Activated CD4-positive, alpha-beta T cell treated with anti-CD3 and anti-CD28 coated beads, Interleukin-2, Interleukin-6, amounts not matched to agents 100 ng/mL and 50 ng/mL, durations not matched to agents 16 hours and 8 hours (primary cell): ENCODE data around the gene ENTPD5.
"Not testable (repeated sequence)": the region's sequence is repeated elsewhere in the genome, so short reads cannot be mapped to it uniquely, and the experiment has no call there.

Source experiments
- DNase-seq: peaks from one replicate; pipeline ENCODE4 v3.0.0-alpha.2; 2020

ENTPD5 gene, protein sequence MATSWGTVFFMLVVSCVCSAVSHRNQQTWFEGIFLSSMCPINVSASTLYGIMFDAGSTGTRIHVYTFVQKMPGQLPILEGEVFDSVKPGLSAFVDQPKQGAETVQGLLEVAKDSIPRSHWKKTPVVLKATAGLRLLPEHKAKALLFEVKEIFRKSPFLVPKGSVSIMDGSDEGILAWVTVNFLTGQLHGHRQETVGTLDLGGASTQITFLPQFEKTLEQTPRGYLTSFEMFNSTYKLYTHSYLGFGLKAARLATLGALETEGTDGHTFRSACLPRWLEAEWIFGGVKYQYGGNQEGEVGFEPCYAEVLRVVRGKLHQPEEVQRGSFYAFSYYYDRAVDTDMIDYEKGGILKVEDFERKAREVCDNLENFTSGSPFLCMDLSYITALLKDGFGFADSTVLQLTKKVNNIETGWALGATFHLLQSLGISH

DNA sequence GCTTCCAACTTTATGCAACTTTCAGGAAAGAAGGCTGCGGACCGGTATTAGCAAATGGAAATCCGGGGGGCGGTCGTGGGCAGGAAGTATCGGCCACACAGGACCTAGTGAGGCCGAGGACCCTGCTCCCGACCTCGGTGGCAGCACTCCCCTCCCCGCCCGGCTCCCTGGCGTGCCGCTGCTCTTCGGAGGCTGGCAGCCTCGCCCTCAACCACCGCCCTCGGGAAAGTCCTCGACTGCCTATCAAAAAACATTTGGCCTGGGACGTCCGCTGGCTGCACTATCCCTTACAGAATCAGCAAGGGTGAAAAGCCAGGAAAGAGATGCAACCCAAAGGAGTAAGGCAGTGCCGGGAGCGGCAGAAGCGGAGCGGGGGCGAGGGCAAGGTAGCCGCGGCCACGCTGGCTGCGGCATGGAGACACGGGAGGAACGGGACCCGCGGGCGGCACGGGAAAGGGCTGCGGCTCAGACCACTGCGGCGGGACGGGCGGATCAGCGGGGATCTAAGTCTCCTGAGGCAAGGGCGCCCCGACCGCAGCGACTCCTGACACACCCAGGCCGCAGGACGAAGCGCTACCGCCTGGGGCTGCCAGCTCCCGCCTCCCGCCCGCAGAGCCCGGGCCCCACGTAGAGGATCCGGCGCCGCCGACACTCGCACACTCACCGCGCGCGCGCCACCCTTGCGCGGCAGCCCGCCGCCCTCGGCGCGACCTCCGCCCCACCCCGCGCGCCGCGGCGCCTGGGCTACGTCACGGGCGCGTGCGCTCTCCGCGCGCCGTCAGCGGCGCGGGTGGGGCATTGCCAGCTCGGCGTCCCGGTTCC, at the start of gene ENTPD5, which contains the start of gene BBOF1:
ENTPD5 (minus strand) TSS at position 703 of the 822 bp plus-strand sequence. CDS start 31,186 bp downstream, outside the sequence.
BBOF1 (plus strand) TSS at position 764 of the 822 bp plus-strand sequence. CDS start 130 bp downstream, outside the sequence.
- DNase-seq, result peak; percentile 89

DNA sequence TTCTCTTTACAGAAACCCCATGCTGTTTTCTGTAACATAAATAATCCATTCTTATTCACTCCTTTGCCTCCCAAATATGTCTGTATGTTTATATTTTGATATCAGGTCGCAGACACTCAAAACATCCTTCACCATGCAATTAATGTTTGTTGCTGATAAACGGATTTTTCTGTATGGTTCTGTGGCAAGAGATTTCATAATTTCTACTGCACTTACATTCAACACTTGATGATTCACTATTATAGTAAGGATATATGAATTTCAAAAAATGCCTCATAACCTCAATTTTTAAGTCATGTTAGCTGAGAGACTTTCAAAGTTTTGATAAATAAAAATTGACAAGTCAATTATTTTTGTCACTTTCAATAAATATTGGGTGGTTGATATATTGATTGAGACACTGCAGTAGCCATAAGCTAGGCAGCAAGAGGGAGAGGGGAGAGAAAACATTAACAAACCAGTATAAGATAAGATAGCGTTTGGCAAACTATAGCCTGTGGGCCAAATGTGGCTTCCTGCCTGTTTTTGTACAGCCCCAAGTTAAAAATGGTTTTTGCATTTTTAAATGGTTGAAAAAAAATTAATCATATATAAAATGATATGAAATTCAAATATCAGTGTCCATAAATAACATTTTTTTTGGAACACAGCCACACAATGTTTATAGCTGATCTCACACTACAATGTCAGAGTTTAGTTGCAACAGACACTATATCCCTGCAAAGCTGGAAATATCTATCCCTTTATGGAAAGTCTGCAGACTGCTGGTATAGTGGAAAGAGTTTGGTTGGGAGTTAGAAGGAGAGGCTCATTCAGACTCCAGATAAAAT, 46.9 kb upstream of the ENTPD5 start:
- DNase-seq, result no peak

DNA sequence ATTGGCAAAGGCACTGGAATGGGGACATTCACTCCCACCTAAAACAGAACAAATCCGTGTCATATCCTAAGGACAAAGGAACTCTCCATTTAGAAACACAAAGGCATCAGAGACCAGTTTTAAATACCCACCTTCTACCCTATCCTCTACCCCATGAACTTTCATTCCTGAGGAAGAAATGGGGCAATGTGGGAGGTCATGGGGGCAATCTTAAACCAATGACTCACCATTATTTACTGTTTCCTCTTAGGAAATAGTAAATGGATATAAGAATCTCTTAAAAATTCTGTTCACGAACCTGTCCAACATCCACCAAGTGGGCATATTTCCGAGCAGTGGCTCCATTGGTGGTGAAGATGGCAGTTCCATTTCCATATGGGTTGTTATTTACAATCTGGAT, 45.8 kb upstream of the ENTPD5 start:
- no peak for DNase-seq

DNA sequence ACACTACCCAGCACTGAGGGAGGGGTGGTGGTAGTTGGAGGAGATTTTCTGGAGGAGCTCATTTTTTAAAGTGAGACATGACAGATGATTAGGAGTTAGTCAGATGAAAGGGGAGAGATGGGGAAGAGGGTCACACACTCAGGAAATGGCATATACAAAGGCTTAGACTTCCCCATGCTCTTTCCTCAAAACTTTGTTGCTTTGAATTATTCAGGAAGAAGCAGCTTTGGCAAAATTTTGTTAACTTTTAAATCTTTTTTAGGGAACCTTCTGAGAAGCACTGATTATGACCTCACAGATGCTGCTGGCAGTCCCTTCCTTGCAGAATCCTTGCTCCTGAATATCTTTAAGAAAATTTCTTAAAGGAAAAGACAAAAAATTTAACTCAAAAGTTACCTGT, 45.3 kb upstream of the ENTPD5 start:
- DNase-seq, result no peak

DNA sequence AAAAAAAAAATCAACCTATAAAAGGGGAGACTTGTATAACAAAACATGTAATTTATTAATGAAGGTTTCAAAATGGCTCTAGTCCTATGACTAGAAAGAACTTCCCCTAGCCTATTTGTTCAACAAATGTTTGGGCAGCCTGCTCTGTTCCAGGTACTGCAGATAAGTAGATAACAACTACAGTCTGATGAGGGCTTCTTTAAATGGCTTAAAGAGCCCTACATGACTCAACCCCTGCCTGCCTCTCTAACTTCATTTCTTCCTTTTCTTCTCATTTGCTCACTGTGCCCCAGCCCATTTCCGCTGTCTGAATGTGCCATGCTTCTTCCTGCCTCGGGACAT, 43.7 kb upstream of the ENTPD5 start:
- DNase-seq, result no peak

DNA sequence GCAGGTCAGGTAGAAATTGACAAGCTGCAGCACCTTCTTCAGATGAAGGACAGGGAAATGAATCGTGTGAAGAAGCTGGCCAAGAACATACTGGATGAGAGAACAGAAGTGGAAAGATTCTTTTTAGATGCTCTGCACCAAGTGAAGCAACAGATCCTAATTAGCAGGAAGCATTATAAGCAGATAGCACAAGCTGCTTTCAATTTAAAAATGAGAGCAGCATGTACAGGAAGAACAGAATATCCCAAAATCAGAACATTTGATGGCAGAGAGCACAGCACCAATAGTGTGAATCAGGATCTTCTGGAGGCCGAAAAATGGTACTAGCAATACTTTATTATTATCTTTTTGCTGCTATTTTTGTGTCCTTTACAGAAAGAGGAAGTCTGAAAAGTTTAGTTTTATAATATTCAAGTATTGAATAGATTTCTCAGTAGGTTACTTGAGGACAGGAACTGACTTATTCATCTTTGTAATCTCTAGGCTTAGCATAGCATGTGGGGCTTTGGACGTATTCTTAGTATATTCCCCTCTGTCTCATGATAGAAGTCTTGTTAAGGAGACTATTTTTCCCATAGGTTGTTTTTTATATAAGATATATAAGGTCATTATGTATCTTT, 30.9 kb upstream of the ENTPD5 start:
- DNase-seq, result no peak

DNA sequence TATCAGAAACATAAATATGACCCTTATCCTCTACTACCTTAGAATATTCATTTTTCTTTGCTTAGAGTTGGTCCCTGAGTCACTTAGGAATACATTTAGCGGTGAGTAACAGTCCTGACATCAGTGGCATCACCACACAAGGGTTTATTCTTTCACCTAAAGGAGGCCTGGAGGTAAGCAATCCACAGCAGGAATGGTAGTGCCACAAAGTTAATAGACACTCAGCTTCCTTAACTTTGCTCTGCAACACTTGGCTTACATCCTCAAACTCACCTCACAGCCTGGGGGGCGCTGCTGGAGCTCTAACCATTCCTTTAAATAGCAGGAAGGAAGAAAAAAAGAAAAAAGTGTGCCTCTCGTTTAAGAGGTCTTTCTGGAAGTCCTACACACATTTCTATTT, 29.2 kb upstream of the ENTPD5 start:
- DNase-seq, result no peak

DNA sequence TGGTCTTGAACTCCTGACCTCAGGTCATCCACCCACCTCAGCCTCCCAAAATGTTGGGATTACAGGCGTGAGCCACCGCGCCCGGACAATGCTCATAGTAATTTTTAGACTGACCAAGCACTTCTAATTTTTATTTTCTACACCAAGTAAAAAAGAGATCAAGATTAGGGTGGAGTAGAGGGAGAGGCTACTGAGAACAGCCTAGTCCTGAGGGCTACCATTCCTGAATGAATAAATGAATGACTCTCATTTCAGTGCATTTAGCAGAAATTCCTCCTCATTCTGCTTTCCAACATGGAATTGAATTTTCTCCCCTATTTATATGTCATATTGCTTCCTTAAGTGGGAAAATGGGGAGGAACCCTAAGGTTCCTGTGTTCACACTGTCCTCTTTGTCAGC, 26.4 kb upstream of the ENTPD5 start:
- no peak for DNase-seq

DNA sequence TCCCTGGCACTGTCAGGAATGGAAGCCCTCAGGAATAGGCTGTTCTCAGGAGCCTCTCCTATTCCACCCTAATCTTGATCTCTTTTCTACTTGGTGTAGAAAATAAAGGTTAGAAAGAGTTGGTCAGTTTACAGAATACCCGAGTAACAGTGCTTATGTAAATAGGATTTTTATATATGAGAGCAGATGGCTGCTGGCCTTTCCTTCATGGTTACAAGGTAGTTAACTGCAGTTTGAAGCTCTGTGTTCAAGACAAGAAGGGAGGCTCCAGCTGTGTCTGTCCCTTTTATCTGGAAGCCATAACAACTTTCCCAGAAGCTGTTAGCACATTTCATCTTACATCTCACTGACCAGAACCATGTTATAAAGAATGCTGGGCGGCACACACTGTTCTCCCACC, 23.2 kb upstream of the ENTPD5 start:
- no peak for DNase-seq

DNA sequence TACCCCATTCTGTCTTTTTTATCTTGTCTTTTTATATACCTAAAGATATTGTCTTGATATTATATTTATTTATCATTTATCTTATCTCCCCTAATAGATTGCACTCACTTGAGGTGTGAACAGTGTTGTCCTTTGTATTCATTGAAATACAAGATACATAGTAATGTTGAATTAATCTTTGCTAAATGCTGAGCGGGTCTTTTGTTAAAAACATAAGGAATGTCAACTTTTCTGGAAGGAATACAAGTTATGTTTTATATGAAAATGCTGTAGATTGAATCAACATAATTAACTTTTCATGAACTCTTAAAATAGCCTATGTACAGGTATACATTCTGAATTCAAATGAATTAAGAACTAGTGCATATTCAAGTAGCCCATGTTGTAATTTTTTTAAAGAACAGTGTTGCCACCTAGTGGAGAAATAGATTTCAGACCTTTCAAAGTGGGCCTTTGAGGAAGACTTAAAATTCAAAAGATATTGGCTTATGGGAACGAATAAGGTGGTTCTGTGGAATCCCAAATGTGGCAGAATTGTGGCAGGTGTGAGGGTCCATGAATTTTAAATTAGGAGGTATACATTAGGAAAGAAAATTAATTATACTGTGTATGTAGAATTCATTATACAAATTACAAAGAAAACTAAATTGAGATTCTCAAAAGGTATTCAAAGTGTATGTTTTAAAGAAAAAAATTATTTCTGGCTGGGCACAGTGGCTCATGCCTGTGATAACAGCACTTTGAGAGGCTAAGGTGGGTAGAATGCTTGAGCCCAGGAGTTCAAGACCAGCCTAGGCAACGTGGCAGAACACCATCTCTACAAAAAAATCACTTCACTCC, 19.2 kb upstream of the ENTPD5 start:
- peak; percentile 62 for DNase-seq

DNA sequence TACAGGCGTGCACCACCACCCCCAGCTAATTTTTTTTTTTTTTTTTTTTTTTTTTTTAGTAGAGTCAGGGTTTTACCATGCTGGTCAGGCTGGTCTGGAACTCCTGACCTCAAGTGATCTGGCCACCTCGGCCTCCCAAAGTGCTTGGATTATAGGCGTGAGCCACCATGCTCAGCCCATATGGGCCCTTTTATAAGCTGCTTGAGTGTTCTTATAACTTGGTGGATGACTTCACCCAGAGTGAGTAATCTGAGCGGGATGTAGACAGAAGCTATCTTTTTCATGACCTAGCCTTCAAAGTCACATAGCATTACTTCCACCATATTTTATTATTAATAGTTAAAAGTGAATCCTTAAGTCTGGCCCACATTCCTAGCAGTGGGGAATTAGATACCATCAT, 16.5 kb upstream of the ENTPD5 start:
- DNase-seq, result no peak

DNA sequence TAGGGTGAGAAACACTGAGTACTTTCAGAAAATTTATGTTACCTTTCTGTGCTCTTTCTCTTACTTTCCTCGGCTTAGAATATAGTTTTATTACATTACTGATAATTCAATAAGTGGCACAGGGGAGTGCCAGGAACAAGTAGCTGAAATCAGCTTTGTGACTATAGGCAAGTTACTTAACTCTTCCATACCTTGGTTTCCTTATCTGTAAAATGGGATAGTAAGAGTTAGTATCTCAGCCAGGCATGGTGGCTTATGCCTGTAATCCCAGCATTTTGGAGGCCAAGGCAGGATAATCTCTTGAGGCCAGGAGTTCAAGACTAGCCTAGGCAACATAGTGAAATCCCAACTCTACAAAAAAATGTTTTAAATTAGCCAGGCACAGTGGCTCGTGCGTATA, 15.5 kb upstream of the ENTPD5 start:
- DNase-seq, result no peak

DNA sequence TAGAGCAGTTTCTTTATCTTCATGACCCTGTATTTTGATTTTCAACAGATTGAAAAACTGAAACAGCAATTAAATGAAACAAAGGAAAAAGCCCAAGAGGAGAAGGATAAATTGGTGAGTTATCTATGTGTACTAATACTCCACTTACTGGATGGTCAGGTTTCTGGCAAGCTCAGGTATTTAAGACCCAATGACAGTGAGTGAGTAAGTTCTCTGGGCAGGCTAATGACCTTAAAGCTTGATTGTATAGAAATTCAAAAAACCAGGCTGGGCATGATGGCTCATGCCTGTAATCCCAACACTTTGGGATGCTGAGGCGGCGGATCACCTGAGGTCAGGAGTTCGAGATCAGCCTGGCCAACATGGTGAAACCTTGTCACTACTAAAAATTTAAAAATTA, 10.0 kb upstream of the ENTPD5 start:
- DNase-seq, result no peak

DNA sequence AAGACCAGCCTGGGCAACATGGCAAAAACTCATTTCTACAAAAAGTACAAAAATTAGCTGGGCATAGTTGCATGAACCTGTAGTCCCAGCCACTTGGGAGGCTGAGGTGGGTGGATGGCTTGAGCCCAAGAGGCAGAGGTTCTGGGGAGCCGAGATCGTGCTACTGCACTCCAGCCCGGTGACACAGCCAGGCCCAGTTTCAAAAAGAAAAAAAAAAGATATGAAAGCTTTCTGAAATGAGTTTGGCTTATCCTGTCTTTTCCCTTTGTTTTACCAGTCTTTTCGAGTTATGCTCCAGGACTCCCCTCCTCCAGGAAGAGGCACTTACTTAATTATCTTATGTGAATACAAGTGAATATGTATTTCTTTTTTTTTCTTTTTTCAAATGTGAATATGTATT, 3.3 kb upstream of the ENTPD5 start:
- no peak for DNase-seq

DNA sequence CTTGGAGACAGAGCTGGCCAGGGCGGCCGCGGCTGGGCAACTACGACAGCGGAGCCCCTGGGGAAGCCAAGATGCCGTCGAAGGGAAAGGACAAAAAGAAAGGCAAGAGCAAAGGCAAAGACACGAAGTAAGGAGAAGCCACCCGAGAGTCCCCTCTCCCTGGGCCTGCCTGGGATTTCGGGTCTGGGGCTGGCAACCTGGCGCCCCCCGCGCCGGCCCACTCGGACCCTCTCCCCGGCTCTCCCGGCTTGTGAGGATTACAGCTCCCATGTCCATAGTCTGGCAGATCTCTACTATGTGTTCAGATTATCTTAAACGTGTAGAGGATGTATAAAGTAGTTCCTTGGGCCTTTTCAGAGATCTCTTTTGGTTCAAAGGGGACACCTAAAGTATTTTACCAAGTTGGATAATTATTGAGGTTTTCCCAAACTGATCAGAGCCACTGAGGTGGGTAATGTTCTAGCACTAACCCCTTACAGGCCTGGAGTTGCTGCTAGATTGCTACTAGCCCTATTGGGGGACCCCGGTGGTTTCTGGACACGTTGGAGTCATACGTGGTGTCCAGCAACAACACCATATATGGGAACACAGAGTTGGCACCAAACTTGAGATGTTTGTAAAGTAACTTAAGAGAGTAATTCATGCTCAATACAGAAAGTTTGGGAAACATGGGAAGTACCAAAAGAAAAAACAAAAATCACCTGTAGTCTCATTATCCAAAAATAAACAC, 485 bp upstream of the ENTPD5 start:
- DNase-seq, result no peak

DNA sequence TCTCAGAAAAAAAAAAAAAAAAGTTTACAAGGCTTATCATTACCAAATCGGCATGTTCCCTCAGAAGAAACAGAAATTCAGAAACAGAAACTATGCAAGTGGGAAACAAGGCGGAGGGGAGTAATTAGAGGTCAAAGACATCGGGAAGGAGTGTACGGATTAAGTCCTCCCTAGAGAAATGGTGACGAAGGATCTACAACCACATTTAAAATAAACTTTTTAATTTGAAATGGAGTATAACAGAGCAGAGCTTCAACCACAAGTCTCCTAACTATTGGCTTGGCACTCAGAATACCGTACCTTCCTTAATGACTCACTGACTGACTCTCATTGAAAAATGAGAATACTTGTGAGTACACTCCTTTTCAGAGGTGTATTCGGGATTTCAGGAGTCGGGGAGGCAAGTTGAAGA, 908 bp downstream of the ENTPD5 start:
- DNase-seq, result peak; percentile 45

DNA sequence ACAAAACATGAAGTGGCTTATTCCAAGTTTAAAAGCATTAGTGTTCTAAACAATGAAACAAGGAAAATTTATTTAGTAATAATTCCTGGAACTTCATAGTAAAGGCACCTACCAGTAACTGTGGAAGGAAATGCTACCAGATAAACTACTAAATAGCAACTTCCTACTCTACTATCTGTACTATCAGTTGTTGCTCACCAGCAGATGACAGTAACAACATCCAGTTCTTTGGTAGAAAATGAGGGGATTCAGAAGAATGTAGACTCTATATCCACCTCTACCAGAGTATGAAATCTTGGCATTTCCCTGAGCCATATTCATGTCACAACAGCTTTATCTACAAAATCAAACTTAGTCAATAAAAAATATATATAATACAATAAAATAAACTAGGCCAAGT, 3.1 kb downstream of the ENTPD5 start:
- no peak for DNase-seq

DNA sequence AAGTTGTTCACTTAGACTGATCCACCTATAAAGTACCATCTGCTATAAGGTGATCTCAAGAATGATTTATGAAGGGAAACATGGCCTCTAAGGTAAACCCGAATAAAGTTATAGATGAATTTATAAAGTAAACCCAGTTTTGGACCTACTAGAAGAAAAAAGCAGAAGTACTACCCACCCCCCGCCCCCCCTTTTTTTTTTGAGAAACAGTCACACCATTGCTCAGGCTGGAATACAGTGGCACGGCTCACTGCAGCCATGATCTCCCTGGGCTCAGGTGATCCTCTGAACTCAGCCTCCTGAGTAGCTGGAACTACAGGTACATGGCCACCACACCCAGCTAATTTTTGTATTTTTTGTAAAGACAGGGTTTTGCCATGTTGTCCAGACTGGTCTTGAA, 3.9 kb downstream of the ENTPD5 start:
- DNase-seq, result no peak

DNA sequence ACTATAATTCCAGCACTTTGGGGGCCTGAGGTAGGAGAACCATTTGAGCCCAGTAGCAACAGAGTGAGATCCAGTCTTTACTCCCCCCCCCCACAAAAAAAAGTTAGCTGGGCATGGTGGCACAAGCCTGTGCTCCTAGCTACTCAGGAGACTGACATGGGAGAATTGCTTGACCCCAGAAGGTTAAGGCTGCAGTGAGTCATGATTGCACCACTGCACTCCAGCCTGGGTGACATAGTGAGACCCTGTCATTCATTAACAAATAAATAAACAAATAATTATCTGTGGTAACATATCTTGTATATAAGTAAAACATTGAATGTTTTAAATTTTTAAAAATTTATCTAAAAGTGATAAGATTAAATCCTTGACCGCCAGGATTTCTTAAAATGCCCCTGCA, 4.8 kb downstream of the ENTPD5 start:
- DNase-seq, result no peak

DNA sequence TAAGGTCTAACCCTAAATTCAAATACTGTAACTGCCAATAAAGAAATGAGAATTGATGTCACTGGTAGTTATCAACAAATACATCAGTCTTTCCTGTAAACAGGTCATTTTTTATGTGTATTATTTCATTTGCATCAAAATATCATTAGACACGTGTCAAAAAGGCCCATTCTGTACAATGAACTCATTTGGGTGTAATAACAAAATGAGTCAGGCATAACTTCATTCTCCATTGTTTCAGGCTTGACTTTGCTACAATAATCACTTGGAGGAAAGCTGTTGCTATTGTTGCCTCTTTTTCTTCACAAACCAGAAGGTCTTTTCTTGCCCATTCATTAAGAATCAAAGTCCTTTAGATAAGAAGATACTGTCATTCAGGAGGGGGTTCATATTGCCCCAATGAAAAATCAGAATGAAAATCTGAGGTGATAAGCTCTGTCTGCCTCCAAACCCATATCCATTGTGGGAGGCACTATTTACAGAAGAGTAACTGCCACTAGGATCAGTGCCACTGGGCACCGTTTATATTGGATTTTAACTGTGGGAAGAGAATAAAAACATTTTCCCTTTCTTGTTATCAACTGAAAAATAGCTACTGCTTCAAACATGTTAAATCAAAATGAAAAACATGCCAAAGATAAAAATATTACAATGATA, 10.1 kb downstream of the ENTPD5 start:
- DNase-seq, result no peak

DNA sequence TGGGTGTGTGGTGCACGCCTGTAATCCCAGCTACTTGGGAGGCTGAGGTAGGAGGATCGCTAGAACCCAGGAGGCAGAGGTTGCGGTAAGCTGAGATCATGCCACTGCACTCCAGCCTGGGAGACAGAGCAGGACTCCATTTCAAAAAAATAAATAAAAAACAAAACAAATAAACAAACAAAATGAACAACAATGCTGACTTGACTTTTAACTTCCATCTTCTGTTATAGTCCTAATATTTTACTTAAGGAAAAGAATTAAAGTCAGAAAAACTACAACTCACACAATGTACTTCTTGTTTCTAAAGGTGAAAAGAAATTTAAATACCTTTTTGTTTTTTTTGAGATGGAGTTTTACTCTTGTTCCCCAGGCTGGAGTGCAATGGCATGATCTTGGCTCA, 13.4 kb downstream of the ENTPD5 start:
- DNase-seq, result not testable (repeated sequence)
